WI38 (cell line): ENCODE results near the gene FGF11.

Experiments
- H3K4me3 ChIP-seq: 2 replicates; pipeline ENCODE4 v1.5.1; 2011; ENCODE audit warnings: low read depth, mild to moderate bottlenecking, control low read depth, low read length
- CTCF ChIP-seq: IDR thresholded peaks from 2 replicates; pipeline ENCODE4 v1.5.1; 2012; ENCODE audit warnings: low read depth, mild to moderate bottlenecking, control low read depth, low read length

FGF11 gene

DNA sequence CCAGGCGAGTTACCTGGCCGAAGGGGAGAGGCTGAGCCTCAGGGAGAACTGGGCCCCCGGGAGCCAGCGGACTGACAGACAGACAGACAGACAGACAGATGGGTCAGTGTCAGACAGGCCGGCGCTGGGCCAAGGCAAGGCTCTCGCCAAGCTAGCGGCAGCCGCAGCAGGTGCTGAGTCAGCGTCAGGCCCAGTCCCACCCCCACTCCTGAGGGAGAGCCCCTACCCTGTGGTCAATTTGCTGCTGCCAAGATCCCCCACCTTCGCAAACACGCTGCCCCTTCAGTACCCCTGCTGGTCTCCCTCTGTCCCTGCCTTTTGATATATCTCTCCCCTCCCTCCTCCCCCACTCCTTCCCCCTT lies 1.5 kb downstream of the FGF11 start:
- no peak overlapping the region for H3K4me3 ChIP-seq

GRCh38 chr17:7441266-7441665 lies 2.0 kb downstream of the FGF11 start:
- H3K4me3 ChIP-seq: no peak overlapping the region
- no peak for TF ChIP-seq CTCF

More for the DNA sequence above, 1.5 kb downstream of the FGF11 start:
- no peak for TF ChIP-seq CTCF

- no peak for TF ChIP-seq CTCF
Observed at GRCh38 chr17:7442142-7442541, 2.8 kb downstream of the FGF11 start.

GRCh38 chr17:7443499-7444485 lies 4.5 kb downstream of the FGF11 start:
- H3K4me3 ChIP-seq: no peak overlapping the region

More at GRCh38 chr17:7442142-7442541, 2.8 kb downstream of the FGF11 start:
- no peak overlapping the region for H3K4me3 ChIP-seq

GRCh38 chr17:7444682-7445618 lies 5.6 kb downstream of the FGF11 start, which contains the start of gene CHRNB1:
CHRNB1 (plus strand) TSS chr17:7445061; CDS start chr17:7445128, 67 bp downstream.
- TF ChIP-seq CTCF: no peak

More at GRCh38 chr17:7443499-7444485, 4.5 kb downstream of the FGF11 start:
- no peak for TF ChIP-seq CTCF

DNA sequence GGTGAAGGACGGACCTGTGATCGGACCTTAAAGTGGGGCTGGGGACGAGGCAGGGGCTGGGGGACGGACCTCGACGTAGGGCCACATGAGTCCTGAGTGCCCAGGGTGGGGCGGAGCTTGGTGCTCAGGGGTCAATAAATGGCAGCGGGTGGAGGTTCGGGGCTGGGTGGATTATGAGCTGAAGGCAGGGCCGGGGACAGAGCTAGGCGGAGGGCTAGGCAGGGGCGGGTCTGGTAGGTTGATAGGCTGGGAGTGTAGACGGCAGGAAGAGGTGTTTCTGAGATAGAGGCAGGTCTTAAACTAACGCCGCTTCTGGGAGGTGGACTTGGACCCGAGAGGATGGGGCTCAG lies 6.3 kb downstream of the FGF11 start:
- TF ChIP-seq CTCF: no peak
- peak overlapping the region; percentile 31; the same call in 1 of the 2 replicates for H3K4me3 ChIP-seq

More at GRCh38 chr17:7444682-7445618, 5.6 kb downstream of the FGF11 start, which contains the start of gene CHRNB1:
- peak within 1 kb of the TSS; percentile 31 for H3K4me3 ChIP-seq
